HFFc6 (cell line): Measurements from ENCODE around the gene SIPA1L3. TPM values are rescaled to one million over a fixed set of nuclear protein-coding genes. Genes with fewer than 3 reads are reported as not detected.

Experiments
- DNase-seq: peaks from one replicate; pipeline ENCODE4 v3.0.0-alpha.2; 2018
- H3K27ac Mint-ChIP-seq: 2 replicates; pipeline ENCODE4 v1.8.0; 2020; ENCODE audit warnings: mild to moderate bottlenecking, mixed read lengths
- H3K27me3 Mint-ChIP-seq: 2 replicates; pipeline ENCODE4 v1.8.0; 2021; ENCODE audit warnings: mild to moderate bottlenecking, moderate library complexity, mixed read lengths; ENCODE audit not compliant: insufficient read depth
- H3K36me3 Mint-ChIP-seq: 2 replicates; pipeline ENCODE4 v1.8.0; 2021; ENCODE audit warnings: low read depth, mixed read lengths
- H3K4me1 Mint-ChIP-seq: 2 replicates; pipeline ENCODE4 v1.8.0; 2020; ENCODE audit warnings: low read depth, mixed read lengths
- H3K4me3 Mint-ChIP-seq: 2 replicates; pipeline ENCODE4 v1.8.0; 2020; ENCODE audit warnings: mild to moderate bottlenecking, moderate library complexity, mixed read lengths
- H3K9me3 Mint-ChIP-seq: 2 replicates; pipeline ENCODE4 v1.8.0; 2020; ENCODE audit warnings: mild to moderate bottlenecking, mixed read lengths
- total RNA-seq, 6 experiments: library from RNA; stranded (reverse); fragmentation: NEBNext Ultra II Directional; extraction: Animal tissue kit (Norgen Biotek cat#: 25700); gene quantifications; 2 replicates in 1 of 6; 3 replicates in 5 of 6; pipeline ENCODE4 v1.2.3, GENCODE V29; 2021
- TF ChIP-seq, protein P1 (sequence below): fragments of 200-600 bp; sonication (generic); IDR thresholded peaks from 2 replicates; pipeline ENCODE4 v1.5.0; 2021; ENCODE audit warnings: antibody characterized with exemption, mild to moderate bottlenecking

The SIPA1L3 gene
- total RNA-seq, 6 experiments from 2014 or later: 34.0 to 46.7 (median 41.8) TPM

DNA sequence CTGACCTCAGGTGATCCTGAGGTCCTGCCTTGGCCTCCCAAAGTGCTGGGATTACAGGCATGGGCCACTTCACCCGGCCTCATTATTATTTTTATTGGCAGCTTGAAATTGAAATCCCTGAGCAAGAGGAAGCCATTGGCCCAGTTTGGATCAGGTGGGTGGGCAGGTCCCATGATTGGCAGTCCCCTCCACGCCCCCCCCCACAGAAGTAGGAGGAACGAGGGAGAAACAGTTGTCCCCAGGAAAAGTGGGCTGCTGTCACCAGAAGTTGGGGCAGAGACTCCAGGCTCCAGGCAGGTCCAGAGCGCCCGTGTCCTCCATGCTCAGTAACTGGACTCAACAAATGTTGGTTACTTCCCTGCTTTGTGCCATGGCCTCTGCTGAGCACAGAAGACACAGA is 70.4 kb downstream of the SIPA1L3 start:
- Mint-ChIP-seq H3K27me3 (no peaks in the 10 kb centered on the region; the same call in 1 of the 2 replicates), H3K4me3 (no peak overlapping the region), H3K4me1 (peaks cover 40% of the 10 kb centered on the region), H3K27ac (peak overlapping the region; percentile 89), H3K9me3 (no peaks in the 10 kb centered on the region), H3K36me3 (peaks cover 21% of the 10 kb centered on the region)
- DNase-seq: no peak
- TF ChIP-seq, protein P1, sequence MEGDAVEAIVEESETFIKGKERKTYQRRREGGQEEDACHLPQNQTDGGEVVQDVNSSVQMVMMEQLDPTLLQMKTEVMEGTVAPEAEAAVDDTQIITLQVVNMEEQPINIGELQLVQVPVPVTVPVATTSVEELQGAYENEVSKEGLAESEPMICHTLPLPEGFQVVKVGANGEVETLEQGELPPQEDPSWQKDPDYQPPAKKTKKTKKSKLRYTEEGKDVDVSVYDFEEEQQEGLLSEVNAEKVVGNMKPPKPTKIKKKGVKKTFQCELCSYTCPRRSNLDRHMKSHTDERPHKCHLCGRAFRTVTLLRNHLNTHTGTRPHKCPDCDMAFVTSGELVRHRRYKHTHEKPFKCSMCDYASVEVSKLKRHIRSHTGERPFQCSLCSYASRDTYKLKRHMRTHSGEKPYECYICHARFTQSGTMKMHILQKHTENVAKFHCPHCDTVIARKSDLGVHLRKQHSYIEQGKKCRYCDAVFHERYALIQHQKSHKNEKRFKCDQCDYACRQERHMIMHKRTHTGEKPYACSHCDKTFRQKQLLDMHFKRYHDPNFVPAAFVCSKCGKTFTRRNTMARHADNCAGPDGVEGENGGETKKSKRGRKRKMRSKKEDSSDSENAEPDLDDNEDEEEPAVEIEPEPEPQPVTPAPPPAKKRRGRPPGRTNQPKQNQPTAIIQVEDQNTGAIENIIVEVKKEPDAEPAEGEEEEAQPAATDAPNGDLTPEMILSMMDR: no peak

GRCh38 chr19:37977992-37978391 is 71.0 kb downstream of the SIPA1L3 start:
- TF ChIP-seq, protein P1: no peak
- peaks cover 40% of the 10 kb centered on the region for H3K4me1 Mint-ChIP-seq
- H3K4me3 Mint-ChIP-seq: no peak overlapping the region
- H3K36me3 Mint-ChIP-seq: peaks cover 21% of the 10 kb centered on the region
- H3K9me3 Mint-ChIP-seq: no peaks in the 10 kb centered on the region
- DNase-seq: peak; percentile 29
- H3K27me3 Mint-ChIP-seq: no peaks in the 10 kb centered on the region; the same call in 1 of the 2 replicates
- peak overlapping the region; percentile 89 for H3K27ac Mint-ChIP-seq

DNA sequence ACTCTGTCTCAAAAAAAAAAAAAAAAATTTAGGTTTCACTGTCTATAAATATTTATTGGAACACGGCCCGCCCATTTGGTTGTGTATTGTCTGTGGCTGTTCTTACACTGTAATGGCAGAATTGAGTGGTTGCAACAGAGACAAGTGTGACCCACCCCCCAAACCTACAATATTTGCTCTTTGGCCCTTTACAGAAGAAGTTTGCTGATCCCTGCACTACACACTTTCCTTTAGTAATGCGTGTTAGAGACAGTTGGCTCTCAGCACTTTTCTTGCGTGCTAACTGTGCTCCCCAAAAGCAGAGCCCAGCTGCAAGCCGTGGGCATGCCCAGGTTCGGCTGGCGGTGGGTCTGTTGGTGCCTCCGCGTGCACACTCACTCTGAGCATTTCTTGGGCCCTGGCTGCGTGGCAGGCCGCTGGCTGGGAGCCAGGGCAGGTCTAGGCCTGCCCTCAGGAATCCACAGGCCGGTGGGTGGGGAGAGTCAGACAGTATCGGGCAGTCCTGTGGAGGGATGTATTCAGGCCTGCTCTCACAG is 72.6 kb downstream of the SIPA1L3 start:
- Mint-ChIP-seq H3K27ac (peak overlapping the region; percentile 60), H3K4me1 (peaks cover 42% of the 10 kb centered on the region), H3K27me3 (no peaks in the 10 kb centered on the region; the same call in 1 of the 2 replicates), H3K4me3 (no peak overlapping the region), H3K36me3 (peaks cover 11% of the 10 kb centered on the region), H3K9me3 (no peaks in the 10 kb centered on the region)
- TF ChIP-seq, protein P1: no peak
- DNase-seq: no peak

GRCh38 chr19:37980419-37981170 is 73.6 kb downstream of the SIPA1L3 start:
- TF ChIP-seq, protein P1: no peak
- Mint-ChIP-seq H3K36me3 (peaks cover 4% of the 10 kb centered on the region; the same call in 1 of the 2 replicates), H3K4me1 (peaks cover 50% of the 10 kb centered on the region), H3K9me3 (no peaks in the 10 kb centered on the region), H3K4me3 (no peak overlapping the region), H3K27me3 (no peaks in the 10 kb centered on the region; the same call in 1 of the 2 replicates), H3K27ac (peak overlapping the region; percentile 65)
- no peak for DNase-seq

DNA sequence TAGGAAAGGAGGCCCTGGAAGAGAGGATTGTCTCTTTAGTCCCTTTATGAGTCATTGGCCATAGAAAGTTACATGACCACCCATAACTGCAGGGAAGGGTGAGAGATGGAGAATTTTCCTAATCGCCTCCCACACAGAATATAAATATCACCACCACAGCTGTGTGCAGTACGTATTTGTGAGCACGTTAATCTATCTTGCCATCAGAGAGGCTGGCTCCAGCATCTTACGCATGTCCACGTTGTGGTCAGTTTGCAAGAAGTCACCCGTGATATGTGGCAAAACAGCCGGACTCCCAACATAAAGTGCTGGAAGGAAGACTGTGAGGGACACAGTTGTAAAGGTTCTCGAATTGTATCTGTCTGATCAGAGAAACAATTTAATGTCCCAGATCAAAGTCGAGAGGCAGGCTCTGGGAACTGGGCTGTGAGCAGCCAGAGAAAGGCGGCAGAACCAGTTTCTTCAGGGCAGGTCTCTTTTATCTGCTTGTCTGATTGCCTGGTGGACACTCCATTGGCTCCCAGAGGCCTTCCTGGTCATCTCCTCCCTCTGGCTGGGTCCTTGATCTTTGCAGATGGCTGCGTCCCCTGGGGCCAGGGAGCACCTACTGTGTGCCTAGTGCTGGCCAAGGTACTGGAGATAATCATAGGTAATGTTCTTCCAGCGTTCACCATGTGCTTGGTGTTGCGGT is 74.9 kb downstream of the SIPA1L3 start:
- Mint-ChIP-seq H3K4me1 (peaks cover 50% of the 10 kb centered on the region), H3K36me3 (peaks cover 4% of the 10 kb centered on the region; the same call in 1 of the 2 replicates), H3K27me3 (no peaks in the 10 kb centered on the region; the same call in none of the 2 replicates), H3K9me3 (no peaks in the 10 kb centered on the region), H3K27ac (no peak overlapping the region), H3K4me3 (no peak overlapping the region)
- TF ChIP-seq, protein P1: no peak
- no peak for DNase-seq
